Activated CD8-positive, alpha-beta T cell treated with anti-CD3 and anti-CD28 coated beads, Interleukin-2, amount 10 ng/mL, durations not matched to agents 7 days and 5 days (primary cell): ENCODE results near the gene STKLD1. TPM values are rescaled to one million over a fixed set of nuclear protein-coding genes. Genes with fewer than 3 reads are reported as not detected.
"Not testable (repeated sequence)": the region's sequence is repeated elsewhere in the genome, so short reads cannot be mapped to it uniquely, and the experiment has no call there.

Experiments
- ATAC-seq: fragments of 150-1000 bp; cut with Tn5 transposase; one replicate; pipeline ENCODE4 v1.10.0; 2021; ENCODE audit warnings: moderate library complexity
- CTCF ChIA-PET: fragments of 350-600 bp; sonication (Branson Sonifier 250); formaldehyde crosslinking; loops from one replicate; lab custom pipeline; 2021; ENCODE audit warnings: antibody characterized with exemption; lab: Charles Lee
- POLR2A ChIA-PET: fragments of 350-600 bp; sonication (Branson Sonifier 250); formaldehyde crosslinking; loops from one replicate; lab custom pipeline; 2021; ENCODE audit warnings: antibody characterized with exemption; lab: Charles Lee
- DNase-seq: peaks from one replicate; pipeline ENCODE4 v3.0.0-alpha.2; 2020
- H3K27ac Mint-ChIP-seq: one replicate; pipeline ENCODE4 v1.8.0; 2021; ENCODE audit warnings: mild to moderate bottlenecking, mixed read lengths
- H3K27me3 Mint-ChIP-seq: one replicate; pipeline ENCODE4 v1.8.0; 2021; ENCODE audit warnings: low read depth, mixed read lengths
- H3K36me3 Mint-ChIP-seq: one replicate; pipeline ENCODE4 v1.8.0; 2021; ENCODE audit warnings: low read depth, mixed read lengths
- H3K4me1 Mint-ChIP-seq: one replicate; pipeline ENCODE4 v1.8.0; 2021; ENCODE audit warnings: low read depth, mixed read lengths
- H3K4me3 Mint-ChIP-seq: one replicate; pipeline ENCODE4 v1.8.0; 2021; ENCODE audit warnings: mild to moderate bottlenecking, mixed read lengths
- H3K9me3 Mint-ChIP-seq: one replicate; pipeline ENCODE4 v1.8.0; 2022; ENCODE audit warnings: mixed read lengths; ENCODE audit not compliant: insufficient read depth
- total RNA-seq, 2 experiments: library from RNA; stranded (reverse); gene quantifications; one replicate each; pipeline ENCODE4 v1.2.3, GENCODE V29; 2021

Gene STKLD1
- under 1 TPM; 0.71 to 0.76 TPM for total RNA-seq

- no peaks in the 10 kb centered on the region for H3K9me3 Mint-ChIP-seq
- H3K27ac Mint-ChIP-seq: peak within 1 kb of the TSS; percentile 99
- ATAC-seq (peak; percentile 85), DNase-seq (peak; percentile 96)
- H3K36me3 Mint-ChIP-seq: peaks cover 34% of the 10 kb centered on the region
- H3K4me1 Mint-ChIP-seq: peaks cover 48% of the 10 kb centered on the region
- CTCF ChIA-PET: interaction anchor here (0.6 to 2.1 kb wide), 7 partner anchors 10 to 111 kb away, joined by 3 to 8 read pairs (median 4); no protein-coding TSS in a partner anchor
- POLR2A ChIA-PET: interaction anchor here (0.6 to 11.5 kb wide), 14 partner anchors 9 to 992 kb away, joined by 3 to 192 read pairs (median 4); partner anchors contain the start of genes CACFD1, GTF3C5, MED22 and REXO4
- H3K4me3 Mint-ChIP-seq: peak within 1 kb of the TSS; percentile 99
- H3K27me3 Mint-ChIP-seq: peaks cover 3% of the 10 kb centered on the region
Observed at GRCh38 chr9:133375724-133376654, at the start of gene STKLD1, which contains the start of gene SURF4. Gene STKLD1 (plus strand): TSS chr9:133376366. CDS start chr9:133376474, 108 bp downstream. Gene SURF4 (minus strand): TSS chr9:133376060. CDS start chr9:133375969, 91 bp downstream.

- H3K27ac Mint-ChIP-seq, H3K4me1 Mint-ChIP-seq, ATAC-seq, H3K4me3 Mint-ChIP-seq, H3K27me3 Mint-ChIP-seq, H3K9me3 Mint-ChIP-seq, POLR2A ChIA-PET, CTCF ChIA-PET, DNase-seq: not testable (repeated sequence)
- H3K36me3 Mint-ChIP-seq: peaks cover 20% of the 10 kb centered on the region
Observed at GRCh38 chr9:133327021-133327420, 49.1 kb upstream of the STKLD1 start.

- peaks cover 28% of the 10 kb centered on the region for H3K36me3 Mint-ChIP-seq
- H3K27ac Mint-ChIP-seq: no peak overlapping the region
- H3K4me1 Mint-ChIP-seq: peaks cover 5% of the 10 kb centered on the region
- no peak for DNase-seq
- POLR2A ChIA-PET: no interaction called here
- H3K4me3 Mint-ChIP-seq: no peak overlapping the region
- CTCF ChIA-PET: interaction anchor here (4.5 kb wide), 1 partner anchor 141 kb away, joined by 35 read pairs; no protein-coding TSS in a partner anchor
- no peak for ATAC-seq
- H3K27me3 Mint-ChIP-seq: no peaks in the 10 kb centered on the region
- H3K9me3 Mint-ChIP-seq: no peaks in the 10 kb centered on the region
Observed at GRCh38 chr9:133327834-133328484, 48.2 kb upstream of the STKLD1 start.

GRCh38 chr9:133329306-133330156 lies 46.6 kb upstream of the STKLD1 start:
- DNase-seq, H3K9me3 Mint-ChIP-seq, H3K4me3 Mint-ChIP-seq, ATAC-seq, H3K27ac Mint-ChIP-seq, H3K27me3 Mint-ChIP-seq: not testable (repeated sequence)
- CTCF ChIA-PET: interaction anchor here (0.7 to 4.5 kb wide), 11 partner anchors 10 to 307 kb away, joined by 3 to 35 read pairs (median 7); partner anchors contain the start of gene STKLD1
- peaks cover 41% of the 10 kb centered on the region for H3K36me3 Mint-ChIP-seq
- H3K4me1 Mint-ChIP-seq: peaks cover 13% of the 10 kb centered on the region
- POLR2A ChIA-PET: interaction anchor here (1.4 kb wide), 1 partner anchor 19 kb away, joined by 4 read pairs; no protein-coding TSS in a partner anchor

- Mint-ChIP-seq H3K9me3 (no peaks in the 10 kb centered on the region), H3K27ac (no peak overlapping the region), H3K4me3 (no peak overlapping the region), H3K36me3 (peaks cover 56% of the 10 kb centered on the region), H3K4me1 (peaks cover 28% of the 10 kb centered on the region), H3K27me3 (no peaks in the 10 kb centered on the region)
- ChIA-PET POLR2A (interaction anchor here (1.2 kb wide), 1 partner anchor 148 kb away, joined by 5 read pairs; the partner anchor contains the start of gene SLC2A6), CTCF (interaction anchor here (1.0 to 4.5 kb wide), 4 partner anchors 8 to 314 kb away, joined by 3 to 35 read pairs (median 8); no protein-coding TSS in a partner anchor)
- ATAC-seq: no peak
- DNase-seq: no peak
Observed at GRCh38 chr9:133331221-133331620, 44.9 kb upstream of the STKLD1 start.

- Mint-ChIP-seq H3K27me3 (no peaks in the 10 kb centered on the region), H3K4me3 (no peak overlapping the region), H3K27ac (no peak overlapping the region), H3K36me3 (peaks cover 59% of the 10 kb centered on the region), H3K9me3 (no peaks in the 10 kb centered on the region), H3K4me1 (peaks cover 34% of the 10 kb centered on the region)
- DNase-seq (no peak), ATAC-seq (no peak)
- ChIA-PET POLR2A (interaction anchor here (0.8 kb wide), 1 partner anchor 39 kb away, joined by 3 read pairs; no protein-coding TSS in a partner anchor), CTCF (interaction anchor here (4.5 kb wide), 1 partner anchor 145 kb away, joined by 35 read pairs; no protein-coding TSS in a partner anchor)
Observed at GRCh38 chr9:133331641-133332380, 44.4 kb upstream of the STKLD1 start.

- Mint-ChIP-seq H3K36me3 (peaks cover 59% of the 10 kb centered on the region), H3K27ac (no peak overlapping the region), H3K9me3 (no peaks in the 10 kb centered on the region), H3K4me1 (peaks cover 37% of the 10 kb centered on the region), H3K27me3 (no peaks in the 10 kb centered on the region), H3K4me3 (no peak overlapping the region)
- ATAC-seq (no peak), DNase-seq (no peak)
- POLR2A ChIA-PET: interaction anchor here (0.8 to 3.8 kb wide), 2 partner anchors 16 to 38 kb away, joined by 3 to 21 read pairs; partner anchors contain the start of genes MED22 and RPL7A
- CTCF ChIA-PET: interaction anchor here (4.5 kb wide), 1 partner anchor 145 kb away, joined by 35 read pairs; no protein-coding TSS in a partner anchor
Observed at GRCh38 chr9:133332381-133332730, 43.8 kb upstream of the STKLD1 start.

GRCh38 chr9:133333011-133333410 lies 43.2 kb upstream of the STKLD1 start:
- ATAC-seq (no peak), DNase-seq (no peak)
- Mint-ChIP-seq H3K36me3 (peaks cover 63% of the 10 kb centered on the region), H3K4me1 (peaks cover 37% of the 10 kb centered on the region), H3K9me3 (no peaks in the 10 kb centered on the region), H3K27ac (no peak overlapping the region), H3K4me3 (no peak overlapping the region), H3K27me3 (no peaks in the 10 kb centered on the region)
- POLR2A ChIA-PET: interaction anchor here (0.8 to 3.8 kb wide), 2 partner anchors 15 to 38 kb away, joined by 3 to 21 read pairs; partner anchors contain the start of genes MED22 and RPL7A
- CTCF ChIA-PET: no interaction called here

- CTCF ChIA-PET: interaction anchor here (1.2 to 2.4 kb wide), 2 partner anchors 29 to 37 kb away, joined by 3 to 12 read pairs; no protein-coding TSS in a partner anchor
- POLR2A ChIA-PET: interaction anchor here (0.8 to 3.8 kb wide), 2 partner anchors 15 to 37 kb away, joined by 3 to 21 read pairs; partner anchors contain the start of genes MED22 and RPL7A
- Mint-ChIP-seq H3K27ac (peak overlapping the region; percentile 32), H3K4me1 (peaks cover 37% of the 10 kb centered on the region), H3K4me3 (no peak overlapping the region), H3K27me3 (no peaks in the 10 kb centered on the region), H3K36me3 (peaks cover 65% of the 10 kb centered on the region), H3K9me3 (no peaks in the 10 kb centered on the region)
- DNase-seq (no peak), ATAC-seq (no peak)
Observed at GRCh38 chr9:133333566-133333965, 42.6 kb upstream of the STKLD1 start.

GRCh38 chr9:133334161-133334560 lies 42.0 kb upstream of the STKLD1 start:
- POLR2A ChIA-PET: interaction anchor here (0.9 to 3.8 kb wide), 3 partner anchors 14 to 40 kb away, joined by 5 to 21 read pairs (median 7); partner anchors contain the start of genes MED22 and RPL7A

More at GRCh38 chr9:133334161-133334560, 42.0 kb upstream of the STKLD1 start:
- no peaks in the 10 kb centered on the region for H3K9me3 Mint-ChIP-seq
- H3K4me1 Mint-ChIP-seq: peaks cover 42% of the 10 kb centered on the region
- CTCF ChIA-PET: interaction anchor here (0.9 to 2.4 kb wide), 6 partner anchors 22 to 148 kb away, joined by 3 to 13 read pairs (median 6); partner anchors contain the start of genes SURF1 and SURF2
- no peaks in the 10 kb centered on the region for H3K27me3 Mint-ChIP-seq
- DNase-seq (no peak), ATAC-seq (no peak)
- peaks cover 67% of the 10 kb centered on the region for H3K36me3 Mint-ChIP-seq
- H3K27ac Mint-ChIP-seq: peak overlapping the region; percentile 32
- H3K4me3 Mint-ChIP-seq: peak overlapping the region; percentile 97
